Stimulated activated CD4-positive, alpha-beta T cell treated with anti-CD3 and anti-CD28 coated beads, Interleukin-15, amount 100 ng/mL, for 24 hours (primary cell): ENCODE results near the gene JADE1.
A peak's percentile ranks its signal among the peaks of the same experiment; 100 is the strongest.

Source experiments
- DNase-seq: peaks from one replicate; pipeline ENCODE4 v3.0.0-alpha.2; 2020

The JADE1 gene

GRCh38 chr4:128846063-128846462 lies 36.6 kb downstream of the JADE1 start:
- DNase-seq, result no peak

GRCh38 chr4:128847082-128847724 lies 37.7 kb downstream of the JADE1 start:
- DNase-seq, result no peak

GRCh38 chr4:128848461-128848860 lies 39.0 kb downstream of the JADE1 start:
- no peak for DNase-seq

- DNase-seq, result no peak
These were observed 40.8 kb downstream of the JADE1 start for GRCh38 chr4:128850252-128850651.

GRCh38 chr4:128853741-128854140 lies 44.2 kb downstream of the JADE1 start:
- DNase-seq, result no peak

- DNase-seq, result no peak
These were observed 44.9 kb downstream of the JADE1 start for GRCh38 chr4:128854433-128854832.

GRCh38 chr4:128855621-128856020 lies 46.1 kb downstream of the JADE1 start:
- no peak for DNase-seq

GRCh38 chr4:128856246-128856645 lies 46.7 kb downstream of the JADE1 start:
- DNase-seq, result no peak

- no peak for DNase-seq
These were observed 49.6 kb downstream of the JADE1 start for GRCh38 chr4:128858879-128859671.

- DNase-seq, result no peak
These were observed 50.6 kb downstream of the JADE1 start for GRCh38 chr4:128859887-128860677.

GRCh38 chr4:128861856-128862518 lies 52.5 kb downstream of the JADE1 start:
- no peak for DNase-seq

- DNase-seq, result peak; percentile 51
These were observed 53.3 kb downstream of the JADE1 start for GRCh38 chr4:128862608-128863311.

GRCh38 chr4:128863312-128864075 lies 54.0 kb downstream of the JADE1 start:
- DNase-seq, result peak; percentile 72

- no peak for DNase-seq
These were observed 55.6 kb downstream of the JADE1 start for GRCh38 chr4:128865132-128865531.

GRCh38 chr4:128866269-128866668 lies 56.8 kb downstream of the JADE1 start:
- DNase-seq, result no peak

GRCh38 chr4:128866691-128867090 lies 57.2 kb downstream of the JADE1 start:
- no peak for DNase-seq

GRCh38 chr4:128868758-128869157 lies 59.3 kb downstream of the JADE1 start:
- no peak for DNase-seq

- no peak for DNase-seq
These were observed 60.4 kb downstream of the JADE1 start for GRCh38 chr4:128869776-128870509.

GRCh38 chr4:128871948-128872347 lies 62.4 kb downstream of the JADE1 start:
- DNase-seq, result no peak

GRCh38 chr4:128876200-128876599 lies 66.7 kb downstream of the JADE1 start:
- DNase-seq, result no peak

- no peak for DNase-seq
These were observed 68.4 kb downstream of the JADE1 start for GRCh38 chr4:128877934-128878333.
